ENCODE data around the gene SLC45A3. TPM values are rescaled to one million over a fixed set of nuclear protein-coding genes. Genes with fewer than 3 reads are reported as not detected.

Gene SLC45A3
- total RNA-seq, 1 experiment from 2014 or later = 12.3 TPM

GRCh38 chr1:205623646-205624045, 56.7 kb downstream of the SLC45A3 start:
- no peak for DNase-seq (ENCODE audit: low read depth, low spot score)
- Histone ChIP-seq H3K79me2 (ENCODE audit: insufficient read depth, low read length) (peaks cover 48% of the 10 kb centered on the region), H3K9me3 (ENCODE audit: control insufficient read depth in 1 of 2, insufficient read depth in 1 of 2, low read depth in 1 of 2, low read length in 2 of 2) (no peaks in the 10 kb centered on the region), H3K4me1 (ENCODE audit: control insufficient read depth in 1 of 2, insufficient read depth in 2 of 2, low read length in 2 of 2) (no peaks in the 10 kb centered on the region), H3K36me3 (ENCODE audit: control insufficient read depth in 1 of 2, insufficient read depth in 2 of 2, low read length in 2 of 2) (peaks cover 17 to 23% of the 10 kb centered on the region in 2 experiments; a peak in 3 of 4 replicates), H3K27me3 (ENCODE audit: insufficient read depth, low read length) (no peaks in the 10 kb centered on the region), H4K20me1 (ENCODE audit: insufficient read depth) (no peaks in the 10 kb centered on the region), H3K9me2 (ENCODE audit: insufficient read depth) (no peaks in the 10 kb centered on the region), H3K4me3 (replicated peaks in 1 of 2; ENCODE audit: low read depth in 1 of 2, low read length in 2 of 2) (no peak overlapping the region), H3K9ac (ENCODE audit: low read length) (no peak overlapping the region), H3K4me2 (ENCODE audit: low read length) (no peak overlapping the region), H3K27ac (ENCODE audit: low read depth, low read length) (no peak overlapping the region), H2AFZ (ENCODE audit: low read depth, low read length, poor library complexity, severe bottlenecking) (no peak overlapping the region)
- ChIA-PET CTCF (no interaction called here), RAD21 (ENCODE audit: low non-redundant PET in 1 of 2, low total read pairs in 2 of 2, uncharacterized antibody in 2 of 2, unreplicated experiment in 2 of 2) (no interaction called here), POLR2A (interaction anchor here (1.1 kb wide), 1 partner anchor 8 kb away, joined by 4 read pairs; the partner anchor contains the start of gene ELK4)
- ATAC-seq = no peak
- intact Hi-C loops (cut with micrococcal nuclease) = no loop called here
- TF ChIP-seq CBX3 (IDR thresholded peaks at IDR 0.05; ENCODE audit: low read depth) (no peak), JUND (IDR thresholded peaks at IDR 0.05) (no peak), FOSL1 (IDR thresholded peaks at IDR 0.05; ENCODE audit: low read depth) (no peak), ZFX (IDR thresholded peaks at IDR 0.05) (no peak), TCF7L2 (IDR thresholded peaks at IDR 0.05; ENCODE audit: borderline replicate concordance, extremely low read depth, insufficient read depth, insufficient read length) (no peak)
- no TSS peak for BruUV-seq (replicated peaks)

- Histone ChIP-seq H3K36me3 (ENCODE audit: control insufficient read depth in 1 of 2, insufficient read depth in 2 of 2, low read length in 2 of 2) (peaks cover 20 to 21% of the 10 kb centered on the region in 2 experiments; a peak in 3 of 4 replicates), H3K79me2 (ENCODE audit: insufficient read depth, low read length) (peaks cover 18% of the 10 kb centered on the region), H3K27me3 (ENCODE audit: insufficient read depth, low read length) (no peaks in the 10 kb centered on the region), H3K4me2 (ENCODE audit: low read length) (no peak overlapping the region), H3K4me3 (replicated peaks in 1 of 2; ENCODE audit: low read depth in 1 of 2, low read length in 2 of 2) (no peak overlapping the region), H4K20me1 (ENCODE audit: insufficient read depth) (no peaks in the 10 kb centered on the region), H3K9ac (ENCODE audit: low read length) (no peak overlapping the region), H3K4me1 (ENCODE audit: control insufficient read depth in 1 of 2, insufficient read depth in 2 of 2, low read length in 2 of 2) (no peaks in the 10 kb centered on the region), H3K27ac (ENCODE audit: low read depth, low read length) (no peak overlapping the region), H3K9me3 (ENCODE audit: control insufficient read depth in 1 of 2, insufficient read depth in 1 of 2, low read depth in 1 of 2, low read length in 2 of 2) (no peaks in the 10 kb centered on the region), H3K9me2 (ENCODE audit: insufficient read depth) (no peaks in the 10 kb centered on the region), H2AFZ (ENCODE audit: low read depth, low read length, poor library complexity, severe bottlenecking) (no peak overlapping the region)
- TF ChIP-seq EZH2 (IDR thresholded peaks at IDR 0.05) (no peak), JUND (IDR thresholded peaks at IDR 0.05) (no peak), CEBPB (IDR thresholded peaks at IDR 0.05; ENCODE audit: low read depth) (no peak), EGR1 (IDR thresholded peaks at IDR 0.05; ENCODE audit: low read depth) (no peak), MAX (IDR thresholded peaks at IDR 0.05) (no peak), EZH2phosphoT487 (IDR thresholded peaks at IDR 0.05; ENCODE audit: borderline replicate concordance) (no peak), FOSL1 (IDR thresholded peaks at IDR 0.05; ENCODE audit: low read depth) (no peak)
- no peak for ATAC-seq
- ChIA-PET CTCF (no interaction called here), POLR2A (no interaction called here), RAD21 (ENCODE audit: low non-redundant PET in 1 of 2, low total read pairs in 2 of 2, uncharacterized antibody in 2 of 2, unreplicated experiment in 2 of 2) (no interaction called here)
- intact Hi-C loops (cut with micrococcal nuclease) = no loop called here
- TSS peak; percentile 13 for BruUV-seq (replicated peaks)
- DNase-seq (ENCODE audit: low read depth, low spot score) = no peak
Observed at GRCh38 chr1:205620269-205620668, 60.0 kb downstream of the SLC45A3 start.
